ENCODE results near the gene RBM4.
"Not testable (repeated sequence)": the region's sequence is repeated elsewhere in the genome, so short reads cannot be mapped to it uniquely, and the experiment has no call there.

GRCh38 chr11:66639814-66640340, 1.4 kb downstream of the RBM4 start:
- not testable (repeated sequence) for TF ChIP-seq POLR2AphosphoS5, POLR2A (IDR thresholded peaks at IDR 0.05)

All from prostate gland (tissue), 1 donor.